H1 (cell line): ENCODE data around the gene SPDYA.

Experiments
- GABPA ChIP-seq: IDR thresholded peaks from 2 replicates; pipeline ENCODE4 v1.6.1; 2011; ENCODE audit warnings: mild to moderate bottlenecking, low read length, moderate library complexity, borderline replicate concordance; ENCODE audit not compliant: insufficient read depth
- KDM1A ChIP-seq: fragments of 200-600, 300-600 bp; sonication (generic); IDR thresholded peaks from 2 replicates; pipeline ENCODE4 v1.7.1; 2016; ENCODE audit warnings: mild to moderate bottlenecking, low read length, borderline replicate concordance
- RFX5 ChIP-seq: IDR thresholded peaks from 2 replicates; pipeline ENCODE4 v1.6.1; 2011; ENCODE audit warnings: low read depth, low read length, improper control_type of control experiment, borderline replicate concordance
- ZNF274 ChIP-seq: IDR thresholded peaks from 2 replicates; pipeline ENCODE4 v1.7.0; 2012; ENCODE audit warnings: low read length, borderline replicate concordance; ENCODE audit errors: extremely low read depth
- TF ChIP-seq, protein P1 (sequence below): IDR thresholded peaks from 2 replicates; pipeline ENCODE4 v1.6.1; 2011; ENCODE audit warnings: low read depth, mild to moderate bottlenecking, low read length; ENCODE audit not compliant: insufficient read depth
- TF ChIP-seq, protein P2 (sequence below), 3 experiments: IDR thresholded peaks; 1 replicate in 2 of 3; 2 replicates in 1 of 3; pipeline versions ENCODE4 v1.5.1 to v1.6.1; 2011; ENCODE audit warnings: low read length in 3 of 3, mild to moderate bottlenecking in 3 of 3, inconsistent platforms in 2 of 3, low read depth in 1 of 3, moderate library complexity in 1 of 3; ENCODE audit not compliant: insufficient read depth in 1 of 3; ENCODE audit errors: control extremely low read depth in 1 of 3
- TF ChIP-seq, protein P3 (sequence below): IDR thresholded peaks from 2 replicates; pipeline ENCODE4 v1.6.1; 2011; ENCODE audit warnings: low read length, improper control_type of control experiment

DNA sequence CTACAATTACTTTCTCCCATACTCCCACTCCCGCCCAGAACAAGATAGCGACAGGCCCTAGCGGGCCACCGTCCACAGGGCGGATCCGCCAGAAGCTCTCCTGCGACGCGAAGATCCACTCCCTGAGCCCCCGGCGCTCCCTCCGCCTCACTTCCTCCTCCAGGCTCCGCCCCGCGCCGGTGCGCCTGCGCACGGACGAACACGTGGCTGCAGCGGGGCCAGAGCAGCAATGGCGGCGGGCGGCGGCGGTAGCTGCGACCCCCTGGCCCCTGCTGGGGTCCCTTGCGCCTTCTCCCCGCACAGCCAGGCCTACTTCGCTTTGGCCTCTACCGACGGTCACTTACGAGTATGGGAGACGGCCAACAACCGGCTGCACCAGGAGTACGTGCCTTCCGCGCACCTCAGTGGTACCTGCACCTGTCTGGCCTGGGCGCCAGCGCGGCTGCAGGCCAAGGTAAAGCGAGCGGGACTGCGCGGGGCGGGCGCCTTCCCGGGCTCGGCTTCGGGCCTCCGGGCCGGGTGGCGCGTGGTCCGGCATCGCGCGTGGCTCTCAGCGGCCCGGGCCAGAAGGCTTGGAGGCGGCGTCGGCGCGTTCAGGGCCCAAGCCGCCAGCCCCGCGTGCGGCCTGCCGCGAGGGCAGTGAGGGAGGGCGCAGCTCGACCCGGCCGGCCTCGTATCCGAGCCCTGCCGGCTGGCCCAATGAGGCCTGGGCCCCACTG lies 84.0 kb downstream of the SPDYA start, which contains the start of gene WDR43:
- no peak for TF ChIP-seq RFX5
- TF ChIP-seq KDM1A: no peak
- TF ChIP-seq, protein P1, sequence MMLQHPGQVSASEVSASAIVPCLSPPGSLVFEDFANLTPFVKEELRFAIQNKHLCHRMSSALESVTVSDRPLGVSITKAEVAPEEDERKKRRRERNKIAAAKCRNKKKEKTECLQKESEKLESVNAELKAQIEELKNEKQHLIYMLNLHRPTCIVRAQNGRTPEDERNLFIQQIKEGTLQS: peak; percentile 78
- TF ChIP-seq, protein P2, sequence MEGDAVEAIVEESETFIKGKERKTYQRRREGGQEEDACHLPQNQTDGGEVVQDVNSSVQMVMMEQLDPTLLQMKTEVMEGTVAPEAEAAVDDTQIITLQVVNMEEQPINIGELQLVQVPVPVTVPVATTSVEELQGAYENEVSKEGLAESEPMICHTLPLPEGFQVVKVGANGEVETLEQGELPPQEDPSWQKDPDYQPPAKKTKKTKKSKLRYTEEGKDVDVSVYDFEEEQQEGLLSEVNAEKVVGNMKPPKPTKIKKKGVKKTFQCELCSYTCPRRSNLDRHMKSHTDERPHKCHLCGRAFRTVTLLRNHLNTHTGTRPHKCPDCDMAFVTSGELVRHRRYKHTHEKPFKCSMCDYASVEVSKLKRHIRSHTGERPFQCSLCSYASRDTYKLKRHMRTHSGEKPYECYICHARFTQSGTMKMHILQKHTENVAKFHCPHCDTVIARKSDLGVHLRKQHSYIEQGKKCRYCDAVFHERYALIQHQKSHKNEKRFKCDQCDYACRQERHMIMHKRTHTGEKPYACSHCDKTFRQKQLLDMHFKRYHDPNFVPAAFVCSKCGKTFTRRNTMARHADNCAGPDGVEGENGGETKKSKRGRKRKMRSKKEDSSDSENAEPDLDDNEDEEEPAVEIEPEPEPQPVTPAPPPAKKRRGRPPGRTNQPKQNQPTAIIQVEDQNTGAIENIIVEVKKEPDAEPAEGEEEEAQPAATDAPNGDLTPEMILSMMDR (IDR thresholded peaks at IDR 0.05; ENCODE audit: control extremely low read depth in 1 of 3, insufficient read depth in 1 of 3, low read depth in 1 of 3, low read length in 3 of 3): no peak; a peak in 1 of 4 replicates
- TF ChIP-seq GABPA: no peak
- TF ChIP-seq, protein P3, sequence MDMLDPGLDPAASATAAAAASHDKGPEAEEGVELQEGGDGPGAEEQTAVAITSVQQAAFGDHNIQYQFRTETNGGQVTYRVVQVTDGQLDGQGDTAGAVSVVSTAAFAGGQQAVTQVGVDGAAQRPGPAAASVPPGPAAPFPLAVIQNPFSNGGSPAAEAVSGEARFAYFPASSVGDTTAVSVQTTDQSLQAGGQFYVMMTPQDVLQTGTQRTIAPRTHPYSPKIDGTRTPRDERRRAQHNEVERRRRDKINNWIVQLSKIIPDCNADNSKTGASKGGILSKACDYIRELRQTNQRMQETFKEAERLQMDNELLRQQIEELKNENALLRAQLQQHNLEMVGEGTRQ: peak; percentile 78
- no peak for TF ChIP-seq ZNF274
